ENCODE data around the gene ZNF74. TPM values are rescaled to one million over a fixed set of nuclear protein-coding genes. Genes with fewer than 3 reads are reported as not detected.

Gene ZNF74
- polyA plus RNA-seq, 3 donors = 1.9 to 4.8 (median 1.9) TPM

DNA sequence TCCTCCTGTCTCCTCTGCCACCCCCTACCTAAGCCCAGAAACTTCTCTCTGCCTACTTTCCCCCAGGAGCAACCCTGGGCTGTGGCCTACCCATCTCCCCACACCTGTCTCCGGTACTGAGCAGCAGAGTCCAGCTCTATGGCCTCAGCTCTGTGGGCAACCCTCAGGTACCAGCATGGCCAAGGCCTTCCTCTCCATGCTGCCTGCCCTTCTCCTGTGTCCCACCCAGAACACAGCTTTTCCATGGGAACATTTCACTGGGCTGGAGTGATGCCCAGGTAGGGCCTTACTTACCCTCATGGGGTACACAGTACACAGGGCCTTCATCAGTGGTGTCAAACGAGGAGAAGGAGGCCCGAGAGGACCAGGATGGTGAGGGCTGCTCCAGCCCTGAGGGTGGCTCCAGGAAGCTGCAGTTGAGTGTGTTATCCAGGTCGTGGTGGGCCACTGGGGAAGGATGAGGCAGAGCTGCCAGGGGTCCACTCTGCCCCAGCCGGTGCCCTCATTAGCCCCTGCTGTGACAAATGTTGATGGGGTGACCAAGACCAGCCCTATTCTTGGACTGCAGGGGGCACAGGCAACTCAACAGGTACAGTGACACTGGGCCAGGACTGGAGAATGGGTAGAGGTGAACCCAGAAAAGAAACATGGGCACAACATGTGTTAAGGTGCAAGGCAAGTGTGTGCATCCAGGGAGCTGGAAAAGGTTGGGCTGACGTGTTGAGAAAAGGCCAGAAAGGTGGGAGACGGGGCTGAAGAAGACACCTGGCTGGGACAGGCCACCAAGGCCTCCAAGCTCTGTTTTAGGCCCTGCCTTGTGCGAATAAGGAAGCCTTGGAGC, 33.4 kb downstream of the ZNF74 start:
- peaks cover 14% of the 10 kb centered on the region for H4K20me1 ChIP-seq (ENCODE audit: insufficient read depth, low read length)
- TF ChIP-seq, protein P1, sequence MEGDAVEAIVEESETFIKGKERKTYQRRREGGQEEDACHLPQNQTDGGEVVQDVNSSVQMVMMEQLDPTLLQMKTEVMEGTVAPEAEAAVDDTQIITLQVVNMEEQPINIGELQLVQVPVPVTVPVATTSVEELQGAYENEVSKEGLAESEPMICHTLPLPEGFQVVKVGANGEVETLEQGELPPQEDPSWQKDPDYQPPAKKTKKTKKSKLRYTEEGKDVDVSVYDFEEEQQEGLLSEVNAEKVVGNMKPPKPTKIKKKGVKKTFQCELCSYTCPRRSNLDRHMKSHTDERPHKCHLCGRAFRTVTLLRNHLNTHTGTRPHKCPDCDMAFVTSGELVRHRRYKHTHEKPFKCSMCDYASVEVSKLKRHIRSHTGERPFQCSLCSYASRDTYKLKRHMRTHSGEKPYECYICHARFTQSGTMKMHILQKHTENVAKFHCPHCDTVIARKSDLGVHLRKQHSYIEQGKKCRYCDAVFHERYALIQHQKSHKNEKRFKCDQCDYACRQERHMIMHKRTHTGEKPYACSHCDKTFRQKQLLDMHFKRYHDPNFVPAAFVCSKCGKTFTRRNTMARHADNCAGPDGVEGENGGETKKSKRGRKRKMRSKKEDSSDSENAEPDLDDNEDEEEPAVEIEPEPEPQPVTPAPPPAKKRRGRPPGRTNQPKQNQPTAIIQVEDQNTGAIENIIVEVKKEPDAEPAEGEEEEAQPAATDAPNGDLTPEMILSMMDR (IDR thresholded peaks at IDR 0.05) = no peak
- H3K4me1 ChIP-seq (ENCODE audit: control insufficient read depth in 1 of 2, insufficient read depth in 2 of 2, low read length in 2 of 2) = peaks cover 30 to 51% of the 10 kb centered on the region in 2 donors
- peaks cover 2 to 14% of the 10 kb centered on the region in 2 donors for H3K36me3 Mint-ChIP-seq
- intact Hi-C loops (cut with micrococcal nuclease) = loop anchor here in 1 of 2 donors (5.0 kb wide), 1 partner anchor 275 kb away; no protein-coding TSS in a partner anchor
- H3K27me3 Mint-ChIP-seq (ENCODE audit: low read depth in 3 of 3) = peaks cover 62 to 79% (median 64%) of the 10 kb centered on the region in 3 donors
- no peak overlapping the region for H2AFZ ChIP-seq (ENCODE audit: insufficient read depth, low read depth, low read length, poor library complexity, severe bottlenecking)
- DNase-seq = no peak
- H3K27me3 ChIP-seq (ENCODE audit: control insufficient read depth in 2 of 2, insufficient read depth in 2 of 2, low read length in 2 of 2) = peaks cover 24 to 84% of the 10 kb centered on the region in 2 donors
- H3K27ac Mint-ChIP-seq = peak overlapping the region in 1 of 7 donors; percentile 15
- no peak overlapping the region for H3K27ac ChIP-seq (ENCODE audit: low read depth in 1 of 2, low read length in 2 of 2)
- H3K9me3 ChIP-seq (replicated peaks in 1 of 2; ENCODE audit: control insufficient read depth in 1 of 2, insufficient read depth in 1 of 2, low read length in 2 of 2) = peaks cover 8 to 36% of the 10 kb centered on the region in 2 donors
- 91% methylated on average over 8 of the region's 8 CpGs for WGBS (ENCODE audit: insufficient coverage)
- H3K4me3 Mint-ChIP-seq = peak overlapping the region; percentile 24 to 77
- H3K4me3 ChIP-seq (replicated peaks in 1 of 3; ENCODE audit: low read depth in 2 of 3, low read length in 3 of 3) = no peak overlapping the region
- H3K9ac ChIP-seq (ENCODE audit: insufficient read depth, low read length, poor library complexity, severe bottlenecking) = no peak overlapping the region
- no peaks in the 10 kb centered on the region for H3K36me3 ChIP-seq (replicated peaks in 1 of 2; ENCODE audit: control insufficient read depth in 1 of 2, insufficient read depth in 2 of 2, low read length in 2 of 2)
- H3K79me2 ChIP-seq (ENCODE audit: insufficient read depth, low read length) = no peaks in the 10 kb centered on the region
- peaks cover 0 to 12% (median 8%) of the 10 kb centered on the region in 7 donors for H3K9me3 Mint-ChIP-seq
- H3K4me2 ChIP-seq (replicated peaks; ENCODE audit: extremely low read depth, low read length, poor library complexity, severe bottlenecking) = no peak overlapping the region
- peaks cover 30% of the 10 kb centered on the region for H3K4me1 Mint-ChIP-seq

DNA sequence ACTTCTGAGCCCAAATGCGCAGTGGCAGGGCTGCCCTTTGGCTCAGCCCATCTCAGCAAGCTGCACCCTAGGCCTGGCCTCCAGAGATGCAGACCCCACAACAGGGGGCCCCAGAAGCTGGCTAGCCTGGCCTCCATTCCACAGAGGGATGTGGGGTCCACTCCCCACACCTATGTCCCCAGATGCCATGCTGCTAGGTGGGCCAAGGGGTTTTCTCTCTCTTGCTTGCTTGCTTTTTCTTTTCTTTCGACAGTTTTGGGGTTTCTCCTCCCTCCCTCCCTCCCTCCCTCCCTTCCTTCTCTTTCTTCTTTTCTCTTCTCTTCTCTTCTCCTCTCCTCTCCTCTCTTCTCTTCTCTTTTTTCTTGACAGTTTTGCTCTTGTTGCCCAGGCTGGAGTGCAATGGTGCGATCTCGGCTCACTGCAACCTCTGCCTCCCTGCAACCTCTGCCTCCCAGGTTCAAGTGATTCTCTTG, 34.0 kb downstream of the ZNF74 start:
- intact Hi-C loops (cut with micrococcal nuclease) = loop anchor here in 1 of 2 donors (5.0 kb wide), 1 partner anchor 274 kb away; no protein-coding TSS in a partner anchor
- Histone ChIP-seq H3K4me2 (replicated peaks; ENCODE audit: extremely low read depth, low read length, poor library complexity, severe bottlenecking) (no peak overlapping the region), H2AFZ (ENCODE audit: insufficient read depth, low read depth, low read length, poor library complexity, severe bottlenecking) (no peak overlapping the region), H4K20me1 (ENCODE audit: insufficient read depth, low read length) (peaks cover 14% of the 10 kb centered on the region), H3K79me2 (ENCODE audit: insufficient read depth, low read length) (no peaks in the 10 kb centered on the region), H3K9me3 (replicated peaks in 1 of 2; ENCODE audit: control insufficient read depth in 1 of 2, insufficient read depth in 1 of 2, low read length in 2 of 2) (peaks cover 8 to 36% of the 10 kb centered on the region in 2 donors), H3K4me3 (replicated peaks in 1 of 3; ENCODE audit: low read depth in 2 of 3, low read length in 3 of 3) (no peak overlapping the region), H3K27ac (ENCODE audit: low read depth in 1 of 2, low read length in 2 of 2) (no peak overlapping the region), H3K4me1 (ENCODE audit: control insufficient read depth in 1 of 2, insufficient read depth in 2 of 2, low read length in 2 of 2) (peaks cover 30 to 51% of the 10 kb centered on the region in 2 donors), H3K9ac (ENCODE audit: insufficient read depth, low read length, poor library complexity, severe bottlenecking) (no peak overlapping the region), H3K27me3 (ENCODE audit: control insufficient read depth in 2 of 2, insufficient read depth in 2 of 2, low read length in 2 of 2) (peaks cover 25 to 85% of the 10 kb centered on the region in 2 donors), H3K36me3 (replicated peaks in 1 of 2; ENCODE audit: control insufficient read depth in 1 of 2, insufficient read depth in 2 of 2, low read length in 2 of 2) (no peaks in the 10 kb centered on the region)
- WGBS (ENCODE audit: insufficient coverage) = 100% methylated on average over 3 of the region's 4 CpGs
- TF ChIP-seq, protein P1 (IDR thresholded peaks at IDR 0.05) = no peak
- DNase-seq = no peak
- H3K27ac Mint-ChIP-seq = no peak overlapping the region
- H3K9me3 Mint-ChIP-seq = peaks cover 0 to 13% (median 10%) of the 10 kb centered on the region in 7 donors
- H3K27me3 Mint-ChIP-seq (ENCODE audit: low read depth in 3 of 3) = peaks cover 69 to 84% (median 70%) of the 10 kb centered on the region in 3 donors
- peak overlapping the region in 1 of 2 donors; percentile 72 for H3K4me3 Mint-ChIP-seq
- H3K4me1 Mint-ChIP-seq = peaks cover 30% of the 10 kb centered on the region
- H3K36me3 Mint-ChIP-seq = peaks cover 2 to 17% of the 10 kb centered on the region in 2 donors
